ENCODE data around the gene GUCY1A2. TPM values are rescaled to one million over a fixed set of nuclear protein-coding genes. Genes with fewer than 3 reads are reported as not detected.

The GUCY1A2 gene
- total RNA-seq, 1 experiment from 2014 or later, result 0.55 TPM

DNA sequence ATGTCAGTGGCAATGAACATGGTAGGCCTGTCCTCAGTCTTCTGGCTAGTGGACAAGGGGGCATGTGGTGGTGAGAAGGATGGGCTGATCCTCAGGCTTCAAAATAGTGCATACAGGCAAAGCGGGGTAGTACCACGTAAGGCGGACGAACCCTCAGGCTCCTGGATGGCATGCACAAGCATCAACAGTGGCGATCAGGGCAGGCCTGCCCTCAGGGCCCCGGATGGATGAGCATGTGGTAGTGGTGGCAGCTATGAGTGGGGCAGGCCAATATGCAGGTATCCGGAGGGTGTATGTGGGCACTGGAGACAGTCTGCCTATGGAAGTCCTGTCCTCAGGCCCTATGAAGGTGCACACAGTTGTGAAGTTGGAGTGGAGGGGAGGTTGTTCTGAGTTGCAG is 163.8 kb downstream of the GUCY1A2 start:
- no peak overlapping the region for H2AFZ ChIP-seq (ENCODE audit: low read length)
- no peak overlapping the region for H3K4ac ChIP-seq (ENCODE audit: low read depth, low read length)
- no peaks in the 10 kb centered on the region for H3K36me3 Mint-ChIP-seq (ENCODE audit: insufficient read depth in 1 of 3, low read depth in 3 of 3)
- H3T11ph ChIP-seq (ENCODE audit: low read length), result no peak overlapping the region
- H3K4me3 Mint-ChIP-seq, result no peak overlapping the region; a peak in 1 of 5 replicates
- H2BK15ac ChIP-seq (ENCODE audit: low read depth, low read length), result no peak overlapping the region
- no peaks in the 10 kb centered on the region for H3K27me3 ChIP-seq (ENCODE audit: insufficient read depth, low read length)
- no peak overlapping the region for H2BK20ac ChIP-seq (ENCODE audit: low read depth, low read length, poor library complexity, severe bottlenecking)
- H3K9me3 Mint-ChIP-seq, result no peaks in the 10 kb centered on the region
- no peak overlapping the region for H2BK5ac ChIP-seq (ENCODE audit: insufficient read length, low read length)
- H2AK5ac ChIP-seq (ENCODE audit: insufficient read length, low read length), result no peak overlapping the region
- no peak overlapping the region for H4K8ac ChIP-seq (replicated peaks; ENCODE audit: insufficient read length, low read depth, low read length)
- whole genome bisulfite sequencing (ENCODE audit: extremely low coverage, insufficient read length, low lambda C conversion rate), result no CpG with 5 or more reads among the region's 7 CpGs
- H4K5ac ChIP-seq (ENCODE audit: insufficient read length, low read depth, low read length), result no peak overlapping the region
- no peak overlapping the region for H3K18ac ChIP-seq (ENCODE audit: insufficient read length, low read depth, low read length)
- H3K14ac ChIP-seq (ENCODE audit: insufficient read depth, low read length), result no peak overlapping the region
- no peak overlapping the region for H3K23ac ChIP-seq (ENCODE audit: insufficient read length, low read depth, low read length)
- H3K4me2 ChIP-seq (ENCODE audit: insufficient read depth, insufficient read length, low read length), result no peak overlapping the region
- DNase-seq, result no peak
- H3K79me1 ChIP-seq (ENCODE audit: insufficient read depth, low read depth, low read length, poor library complexity, severe bottlenecking), result no peaks in the 10 kb centered on the region
- H3K4me1 Mint-ChIP-seq, result no peaks in the 10 kb centered on the region
- no peak overlapping the region for H2BK120ac ChIP-seq (ENCODE audit: low read depth, low read length, poor library complexity, severe bottlenecking)
- H3K79me2 ChIP-seq (ENCODE audit: insufficient read depth, low read length), result no peaks in the 10 kb centered on the region; the same call in 1 of the 2 replicates
- H3K4me1 ChIP-seq (ENCODE audit: insufficient read depth, low read length), result no peaks in the 10 kb centered on the region
- TF ChIP-seq, protein P1, sequence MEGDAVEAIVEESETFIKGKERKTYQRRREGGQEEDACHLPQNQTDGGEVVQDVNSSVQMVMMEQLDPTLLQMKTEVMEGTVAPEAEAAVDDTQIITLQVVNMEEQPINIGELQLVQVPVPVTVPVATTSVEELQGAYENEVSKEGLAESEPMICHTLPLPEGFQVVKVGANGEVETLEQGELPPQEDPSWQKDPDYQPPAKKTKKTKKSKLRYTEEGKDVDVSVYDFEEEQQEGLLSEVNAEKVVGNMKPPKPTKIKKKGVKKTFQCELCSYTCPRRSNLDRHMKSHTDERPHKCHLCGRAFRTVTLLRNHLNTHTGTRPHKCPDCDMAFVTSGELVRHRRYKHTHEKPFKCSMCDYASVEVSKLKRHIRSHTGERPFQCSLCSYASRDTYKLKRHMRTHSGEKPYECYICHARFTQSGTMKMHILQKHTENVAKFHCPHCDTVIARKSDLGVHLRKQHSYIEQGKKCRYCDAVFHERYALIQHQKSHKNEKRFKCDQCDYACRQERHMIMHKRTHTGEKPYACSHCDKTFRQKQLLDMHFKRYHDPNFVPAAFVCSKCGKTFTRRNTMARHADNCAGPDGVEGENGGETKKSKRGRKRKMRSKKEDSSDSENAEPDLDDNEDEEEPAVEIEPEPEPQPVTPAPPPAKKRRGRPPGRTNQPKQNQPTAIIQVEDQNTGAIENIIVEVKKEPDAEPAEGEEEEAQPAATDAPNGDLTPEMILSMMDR (conservative IDR thresholded peaks at IDR 0.05), result no peak
- H3K27ac ChIP-seq (ENCODE audit: insufficient read length, low read depth, low read length), result no peak overlapping the region
- no peak overlapping the region for H3K56ac ChIP-seq (ENCODE audit: insufficient read length, low read depth, low read length)
- no peaks in the 10 kb centered on the region for H3K27me3 Mint-ChIP-seq (ENCODE audit: low read depth)
- no peak overlapping the region for H2BK12ac ChIP-seq (ENCODE audit: insufficient read length, low read depth, low read length)
- H4K91ac ChIP-seq (ENCODE audit: insufficient read length, low read depth, low read length), result no peak overlapping the region
- no peaks in the 10 kb centered on the region for H3K9me3 ChIP-seq (ENCODE audit: control insufficient read depth, low read depth, low read length)
- H3K27ac Mint-ChIP-seq, result peak overlapping the region in 1 of 3 experiments; percentile 24; a peak in 2 of 7 replicates
- H3K9ac ChIP-seq (ENCODE audit: extremely low read depth, insufficient read length, low read length), result no peak overlapping the region
- no peaks in the 10 kb centered on the region for H4K20me1 ChIP-seq (ENCODE audit: control insufficient read depth, insufficient read depth, insufficient read length)
- no peaks in the 10 kb centered on the region for H3K23me2 ChIP-seq (ENCODE audit: insufficient read length, low read depth, low read length, poor library complexity, severe bottlenecking)

Measured in H9 (cell line).